GM18951 (cell line): Measurements from ENCODE around the gene ZFP36L1.

Experiments
- POLR2A ChIP-seq: IDR thresholded peaks from 4 replicates; pipeline ENCODE4 v1.6.1; 2011; ENCODE audit warnings: mild to moderate bottlenecking; ENCODE audit not compliant: insufficient read length, insufficient read depth; ENCODE audit errors: extremely low read depth
- in situ Hi-C: fragments of 300-500 bp; cut with MboI; formaldehyde crosslinking; loops from one replicate; pipeline ENCODE4 v1.12.0; 2022; ENCODE audit warnings: low sequenced_read_pairs, mixed read lengths, inconsistent platforms; ENCODE audit not compliant: unreplicated experiment

Gene ZFP36L1, protein sequence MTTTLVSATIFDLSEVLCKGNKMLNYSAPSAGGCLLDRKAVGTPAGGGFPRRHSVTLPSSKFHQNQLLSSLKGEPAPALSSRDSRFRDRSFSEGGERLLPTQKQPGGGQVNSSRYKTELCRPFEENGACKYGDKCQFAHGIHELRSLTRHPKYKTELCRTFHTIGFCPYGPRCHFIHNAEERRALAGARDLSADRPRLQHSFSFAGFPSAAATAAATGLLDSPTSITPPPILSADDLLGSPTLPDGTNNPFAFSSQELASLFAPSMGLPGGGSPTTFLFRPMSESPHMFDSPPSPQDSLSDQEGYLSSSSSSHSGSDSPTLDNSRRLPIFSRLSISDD

DNA sequence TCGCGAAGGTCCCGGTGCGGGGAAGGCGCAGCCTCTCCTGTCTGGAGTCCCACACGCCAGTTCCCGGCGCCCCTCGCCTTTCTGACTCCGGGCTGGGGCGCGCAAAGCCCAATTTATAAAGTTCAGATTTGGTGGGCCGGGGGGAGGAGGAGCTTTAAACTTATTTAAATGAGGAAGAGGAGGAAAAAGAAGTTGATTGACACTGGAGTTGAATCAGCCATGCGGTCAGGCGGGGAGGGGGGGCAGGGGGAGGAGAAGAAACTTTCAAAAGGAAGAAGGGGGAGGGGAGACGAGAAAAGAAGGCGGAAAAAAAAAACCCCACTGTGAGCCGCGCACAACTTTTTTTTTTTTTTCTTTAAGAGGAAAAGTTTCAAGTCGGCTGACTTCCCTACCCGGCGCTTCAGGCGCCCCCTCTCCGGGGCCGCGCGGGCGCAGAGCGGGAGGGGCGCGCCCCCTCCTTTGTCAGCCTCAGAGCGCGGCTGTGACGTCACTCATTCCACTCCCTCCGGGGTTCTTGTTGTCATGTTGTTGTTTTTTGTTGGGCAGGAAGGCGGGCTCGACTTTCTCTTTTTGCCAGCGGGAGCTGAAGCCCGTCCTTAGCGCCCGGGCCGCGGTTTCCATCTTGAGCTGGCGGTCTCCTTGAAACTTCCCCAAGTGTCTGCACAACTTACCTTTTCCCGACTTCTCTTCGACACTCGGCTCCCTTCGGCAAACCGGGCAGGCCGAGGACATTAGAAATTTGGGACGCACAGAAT lies at the start of gene ZFP36L1:
Gene ZFP36L1 (minus strand): TSS at position 89 of the 755 bp plus-strand sequence. CDS start 129 bp downstream, outside the sequence.
- peak; percentile 100 for TF ChIP-seq POLR2A
- in situ Hi-C loops, result loop anchor here (10.0 kb wide), 1 partner anchor 518 kb away; no protein-coding TSS in a partner anchor

DNA sequence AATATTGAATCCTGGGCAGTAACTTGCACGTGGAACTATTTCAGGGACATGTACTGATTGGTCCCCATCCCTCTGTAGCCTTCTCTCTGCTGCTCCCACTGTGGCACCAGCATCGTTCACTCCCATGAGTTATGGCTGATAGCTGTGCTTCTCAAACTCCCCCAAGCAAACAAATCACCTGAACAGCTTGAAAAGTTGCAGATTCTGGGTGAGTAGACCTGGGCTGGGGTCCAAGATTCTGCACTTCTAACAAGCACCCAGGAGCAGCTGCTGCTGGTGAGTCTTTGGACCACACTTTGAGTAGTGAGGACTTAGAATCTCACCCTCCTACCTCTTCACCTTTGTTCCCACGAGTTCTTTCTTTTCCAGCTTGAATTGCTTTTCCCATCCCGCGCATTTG lies 49.4 kb upstream of the ZFP36L1 start:
- TF ChIP-seq POLR2A, result no peak
- in situ Hi-C loops, result no loop called here

DNA sequence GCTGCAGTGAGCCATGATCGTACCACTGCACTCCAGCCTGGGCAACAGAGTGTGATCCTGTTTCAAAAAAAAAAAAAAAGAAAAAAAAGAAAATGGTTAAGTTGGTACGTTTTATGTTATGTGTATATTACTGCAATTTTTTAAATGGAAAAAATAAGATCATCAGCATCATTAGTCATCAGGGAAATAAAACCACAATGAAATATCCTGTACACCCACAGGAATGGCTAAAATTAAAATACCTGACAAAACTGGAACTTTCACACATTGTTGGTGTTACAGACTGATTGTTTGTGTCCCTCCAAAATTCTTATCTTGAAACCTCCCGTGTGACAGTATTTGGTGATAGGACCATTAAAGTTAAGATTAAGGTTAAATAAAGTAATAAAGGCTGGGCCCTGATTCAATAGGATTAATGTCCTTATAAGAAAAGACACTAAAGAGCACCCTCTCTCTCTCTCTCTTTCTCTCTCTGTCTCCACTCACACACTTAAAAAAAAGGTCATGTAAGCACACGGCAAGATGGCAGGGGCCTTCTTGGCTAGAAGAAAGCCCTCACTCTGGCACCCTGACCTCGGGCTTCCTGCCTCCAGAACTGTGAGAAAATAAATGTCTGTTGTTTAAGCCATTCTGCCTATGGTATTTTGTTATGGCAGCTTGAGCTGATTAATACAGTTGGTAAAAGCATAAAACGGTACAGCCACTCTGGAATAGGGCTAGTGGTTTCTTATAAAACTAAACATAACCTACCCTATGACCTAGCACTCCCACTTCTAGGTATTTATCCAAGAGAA lies 48.3 kb upstream of the ZFP36L1 start:
- no peak for TF ChIP-seq POLR2A
- in situ Hi-C loops, result no loop called here

DNA sequence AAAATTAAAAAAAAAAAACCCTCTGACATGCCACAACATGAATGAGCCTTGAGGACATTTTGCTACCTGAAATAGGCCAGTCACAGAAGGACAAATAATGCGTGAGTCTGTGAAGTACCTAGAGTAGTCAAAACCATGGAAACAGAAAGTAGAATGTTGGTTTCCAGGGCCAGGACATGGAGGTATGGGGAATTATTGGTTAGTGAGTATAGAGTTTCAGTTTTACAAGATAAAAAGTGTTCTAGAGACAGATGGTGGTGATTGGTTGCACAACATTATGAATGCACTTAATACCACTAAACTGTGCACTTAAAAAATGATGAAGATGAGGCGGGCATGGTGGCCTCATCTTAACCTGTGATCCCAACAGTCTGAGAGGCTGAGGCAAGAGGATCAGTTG lies 47.6 kb upstream of the ZFP36L1 start:
- in situ Hi-C loops, result no loop called here
- TF ChIP-seq POLR2A, result no peak

DNA sequence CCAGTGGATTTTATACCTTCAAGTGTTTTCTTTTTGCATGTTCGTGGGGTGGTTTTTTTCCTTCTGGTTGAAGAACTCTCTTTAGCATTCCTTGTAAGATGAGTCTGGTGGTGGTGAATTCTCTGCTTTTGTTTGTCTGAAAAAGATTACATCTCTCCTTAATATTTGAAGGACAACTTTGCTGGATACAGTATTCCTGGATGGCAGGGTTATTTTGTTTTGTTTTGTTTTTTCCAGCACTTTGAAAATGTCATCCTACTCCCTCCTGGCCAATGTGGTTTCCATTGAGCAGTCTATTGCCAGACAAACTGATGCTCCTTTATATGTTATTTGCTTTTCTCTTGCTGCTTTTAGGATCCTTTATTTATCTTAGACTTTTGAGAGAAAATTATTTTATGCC lies 43.2 kb upstream of the ZFP36L1 start:
- in situ Hi-C loops, result no loop called here
- TF ChIP-seq POLR2A, result no peak

DNA sequence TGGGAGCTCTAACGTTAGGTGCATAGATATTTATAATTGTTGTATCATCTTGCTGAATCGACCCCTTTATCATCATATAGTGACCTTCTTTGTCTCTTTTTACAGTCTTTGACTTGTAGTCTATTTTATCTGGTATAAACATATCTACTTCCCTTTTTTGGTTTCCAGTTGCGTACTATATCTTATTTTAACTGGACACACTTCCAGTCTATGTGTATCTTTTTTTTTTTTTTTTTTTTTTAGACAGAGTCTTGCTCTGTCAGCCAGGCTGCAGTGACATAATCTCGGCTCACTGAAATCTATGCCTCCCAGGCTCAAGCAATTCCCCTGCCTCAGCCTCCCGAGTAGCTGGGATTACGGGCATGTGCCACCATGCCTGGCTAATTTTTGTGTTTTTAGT lies 41.9 kb upstream of the ZFP36L1 start:
- no peak for TF ChIP-seq POLR2A
- in situ Hi-C loops, result no loop called here

DNA sequence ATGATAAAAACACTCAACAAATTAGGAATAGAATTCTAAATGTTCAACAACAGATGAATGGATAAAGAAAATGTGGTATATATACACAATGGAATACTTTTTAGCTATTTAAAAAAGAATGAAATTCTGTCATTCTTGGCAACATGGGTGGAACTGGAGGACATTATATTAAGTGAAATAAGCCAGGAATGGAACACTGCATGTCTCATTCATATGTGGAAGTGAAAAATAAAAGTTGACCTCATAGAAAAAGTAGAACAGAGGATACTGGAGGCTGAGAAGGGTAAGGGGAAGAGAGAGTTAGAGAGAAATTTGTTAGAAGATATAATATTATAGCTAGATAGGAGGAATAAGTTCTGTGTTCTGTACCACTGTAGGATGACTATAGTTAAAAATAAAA lies 35.8 kb upstream of the ZFP36L1 start:
- in situ Hi-C loops, result no loop called here
- no peak for TF ChIP-seq POLR2A

DNA sequence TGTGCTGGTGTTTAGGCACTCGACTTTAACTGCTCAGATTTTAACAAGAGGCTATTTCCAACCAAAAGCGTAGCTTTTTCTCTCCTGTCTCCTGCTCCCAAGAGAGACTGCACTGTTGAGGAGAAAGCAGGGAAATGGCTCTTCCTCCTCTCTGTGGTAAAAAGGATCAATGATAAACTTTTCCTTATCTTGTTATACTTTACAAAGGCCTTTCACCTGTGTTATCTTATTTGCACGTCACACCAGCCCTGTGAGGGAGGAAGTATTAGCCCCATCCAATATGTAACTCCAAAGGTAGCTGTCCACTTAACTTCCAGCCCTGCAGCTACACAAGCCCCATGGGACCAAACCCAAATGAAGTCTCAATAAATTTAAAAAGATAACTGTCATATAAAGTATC lies 32.9 kb upstream of the ZFP36L1 start:
- in situ Hi-C loops, result no loop called here
- no peak for TF ChIP-seq POLR2A

DNA sequence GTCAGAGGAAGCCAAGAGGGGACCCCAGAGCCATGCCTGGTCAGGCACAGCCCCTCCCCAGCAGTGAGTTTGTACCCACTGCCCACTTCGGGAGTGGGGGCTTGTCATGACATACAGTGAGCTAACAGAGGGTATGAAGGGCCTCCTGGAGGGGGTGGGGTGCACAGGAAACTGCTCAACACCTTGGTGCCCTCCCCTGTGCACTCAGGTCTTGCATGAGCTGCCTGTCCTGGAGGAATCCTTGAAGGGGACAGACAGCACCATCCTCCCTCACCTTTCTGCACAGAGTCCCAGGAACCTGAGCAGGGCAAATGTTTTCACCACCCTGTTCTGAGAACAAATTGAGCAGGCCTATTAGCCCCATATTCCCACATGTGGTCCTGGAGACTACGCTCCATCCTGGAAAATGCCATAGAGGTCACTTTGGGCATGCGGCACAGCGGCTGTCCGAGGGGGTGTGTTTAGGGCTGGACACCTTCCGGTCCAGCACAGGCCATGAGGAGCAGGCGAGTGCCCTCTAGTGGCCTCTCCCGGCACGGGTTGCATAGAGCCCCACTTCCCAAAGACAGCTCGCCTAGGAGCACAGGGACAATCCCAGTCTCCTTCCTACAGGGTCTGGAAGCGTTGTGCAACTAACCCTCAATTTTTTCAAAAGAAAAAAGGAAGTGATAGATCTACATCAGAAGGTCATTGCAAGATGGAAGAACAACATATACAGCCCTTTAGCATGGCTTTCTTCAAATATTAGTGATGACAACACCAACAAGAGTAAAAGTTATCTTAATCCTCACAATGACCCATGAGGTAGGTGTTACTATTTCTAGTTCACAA lies 31.9 kb upstream of the ZFP36L1 start:
- TF ChIP-seq POLR2A, result no peak
- in situ Hi-C loops, result loop anchor here (25.0 kb wide), 1 partner anchor 887 kb away; no protein-coding TSS in a partner anchor

DNA sequence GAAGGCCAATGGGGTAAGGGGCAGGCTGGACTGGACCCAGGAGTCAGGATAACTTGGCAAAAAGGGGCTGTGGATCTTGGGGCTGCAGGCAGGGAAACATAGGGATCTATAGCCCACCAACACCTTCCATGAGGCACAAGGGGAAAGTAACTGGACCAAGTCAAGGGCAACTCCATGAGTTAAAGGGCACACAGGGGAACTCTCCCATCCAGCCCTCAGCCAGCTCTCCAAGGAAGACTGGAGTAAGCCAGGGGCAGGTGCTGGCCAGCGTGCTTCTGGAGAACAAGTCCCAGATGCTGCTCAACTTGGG lies 31.3 kb upstream of the ZFP36L1 start:
- no peak for TF ChIP-seq POLR2A
- in situ Hi-C loops, result loop anchor here (25.0 kb wide), 1 partner anchor 887 kb away; no protein-coding TSS in a partner anchor

DNA sequence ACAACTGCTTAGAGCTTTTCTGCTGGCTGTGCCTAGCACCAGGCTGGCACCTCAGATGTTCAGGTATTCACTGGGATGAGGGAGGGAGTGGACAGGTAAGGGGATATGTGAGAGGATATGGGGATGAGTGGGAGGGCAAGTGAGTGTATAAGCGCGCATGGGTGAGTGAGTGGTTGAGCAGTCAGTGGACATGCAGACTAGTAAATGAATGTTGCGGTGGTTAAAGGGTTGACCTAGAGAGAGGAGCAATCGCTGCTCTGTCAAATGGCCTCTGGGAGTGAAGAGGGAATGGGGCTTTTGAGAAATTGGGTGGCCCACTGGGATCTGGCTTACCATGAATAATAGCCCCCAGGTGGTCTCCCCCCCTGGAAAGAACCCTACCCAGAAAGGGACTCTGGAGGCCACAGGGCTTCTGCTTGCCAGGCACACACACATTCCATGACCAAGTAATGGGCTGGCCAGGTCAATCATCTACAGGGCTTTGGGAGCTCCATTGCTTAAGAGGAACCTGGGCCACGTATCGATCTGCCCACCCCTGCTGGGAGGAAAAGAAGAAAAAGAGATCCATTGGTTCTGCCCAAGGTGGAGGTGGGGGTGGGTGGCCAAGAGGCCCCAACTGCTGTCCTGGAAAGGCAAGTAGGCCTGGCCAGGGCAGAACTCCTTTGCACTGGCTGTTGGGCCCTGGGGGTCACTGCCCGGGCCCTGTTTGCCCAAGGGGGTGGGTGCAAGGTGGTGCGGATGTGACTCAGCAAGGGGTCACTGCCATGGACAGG lies 30.8 kb upstream of the ZFP36L1 start:
- no peak for TF ChIP-seq POLR2A
- in situ Hi-C loops, result loop anchor here (25.0 kb wide), 1 partner anchor 886 kb away; no protein-coding TSS in a partner anchor

DNA sequence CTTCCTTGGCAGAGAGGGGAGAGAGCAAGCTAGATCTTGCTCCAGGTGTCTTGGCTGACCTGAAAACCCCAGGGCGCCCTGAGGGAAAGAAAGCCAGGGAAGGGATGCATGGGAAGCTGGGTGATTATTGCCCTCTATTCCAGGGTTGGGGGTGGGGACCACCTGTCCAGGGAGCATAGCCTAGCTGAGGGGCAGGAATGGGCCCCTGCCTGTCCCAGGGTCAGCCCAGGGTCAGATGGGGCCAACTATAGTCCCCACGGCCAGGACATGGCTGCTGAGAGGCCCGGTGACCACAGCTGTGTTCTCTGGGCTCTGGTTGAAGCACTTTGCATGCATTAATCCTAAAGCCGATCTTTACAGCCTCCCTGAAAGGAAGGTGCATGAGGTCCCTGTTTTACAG lies 30.1 kb upstream of the ZFP36L1 start:
- in situ Hi-C loops, result loop anchor here (25.0 kb wide), 1 partner anchor 886 kb away; no protein-coding TSS in a partner anchor
- TF ChIP-seq POLR2A, result no peak
